HUES48 (cell line): Measurements from ENCODE around the gene ROBO2.

Source experiments
- H3K27ac ChIP-seq: one replicate; pipeline ENCODE4 v1.7.0; 2013; ENCODE audit warnings: low read depth, low read length, inconsistent platforms
- H3K27me3 ChIP-seq: 2 replicates; pipeline ENCODE4 v1.6.1; 2013; ENCODE audit warnings: mild to moderate bottlenecking, low read length; ENCODE audit not compliant: control insufficient read depth, insufficient read depth
- H3K36me3 ChIP-seq: 2 replicates; pipeline ENCODE4 v1.6.1; 2013; ENCODE audit warnings: low read length; ENCODE audit not compliant: control insufficient read depth, insufficient read depth
- H3K4me1 ChIP-seq: 2 replicates; pipeline ENCODE4 v1.6.1; 2013; ENCODE audit warnings: mild to moderate bottlenecking, low read length; ENCODE audit not compliant: control insufficient read depth, insufficient read depth
- H3K4me3 ChIP-seq: 2 replicates; pipeline ENCODE4 v1.5.1; 2013; ENCODE audit warnings: mild to moderate bottlenecking, low read depth, low read length
- H3K9ac ChIP-seq: 2 replicates; pipeline ENCODE4 v1.6.1; 2013; ENCODE audit warnings: mild to moderate bottlenecking, low read depth, low read length, moderate library complexity
- H3K9me3 ChIP-seq: 2 replicates; pipeline ENCODE4 v1.6.1; 2013; ENCODE audit warnings: low read length; ENCODE audit not compliant: control insufficient read depth, insufficient read depth

Gene ROBO2

DNA sequence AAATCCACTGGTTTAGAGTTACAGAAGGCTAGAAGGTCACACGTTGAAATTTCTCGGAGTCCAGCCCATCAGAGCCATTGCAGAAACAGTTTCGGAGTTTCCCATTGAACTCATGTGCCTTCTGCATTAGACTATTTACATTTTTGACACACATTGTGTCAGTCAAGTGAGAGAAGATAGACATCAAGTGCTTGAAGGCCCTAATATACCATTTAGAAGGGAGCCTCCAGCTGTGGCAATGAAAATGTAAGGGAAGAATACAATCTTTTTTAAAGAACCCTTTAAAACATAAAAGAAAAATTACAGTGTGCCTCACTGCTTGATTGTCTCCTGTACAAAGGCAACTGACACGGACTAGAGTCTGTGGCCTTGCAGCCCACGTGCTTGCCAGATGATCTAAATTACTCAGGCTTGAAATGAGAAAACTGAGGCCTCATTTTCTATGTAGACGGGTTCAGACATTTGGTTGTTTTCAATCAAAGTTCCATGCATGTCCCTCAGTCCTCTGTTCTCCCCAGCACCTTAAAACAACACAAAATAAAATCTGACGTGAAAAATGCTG is 650.5 kb downstream of the ROBO2 start:
- Histone ChIP-seq H3K27me3 (no peaks in the 10 kb centered on the region), H3K27ac (no peak overlapping the region), H3K4me3 (no peak overlapping the region), H3K9me3 (no peaks in the 10 kb centered on the region), H3K4me1 (peaks cover 26% of the 10 kb centered on the region), H3K9ac (no peak overlapping the region), H3K36me3 (no peaks in the 10 kb centered on the region)

DNA sequence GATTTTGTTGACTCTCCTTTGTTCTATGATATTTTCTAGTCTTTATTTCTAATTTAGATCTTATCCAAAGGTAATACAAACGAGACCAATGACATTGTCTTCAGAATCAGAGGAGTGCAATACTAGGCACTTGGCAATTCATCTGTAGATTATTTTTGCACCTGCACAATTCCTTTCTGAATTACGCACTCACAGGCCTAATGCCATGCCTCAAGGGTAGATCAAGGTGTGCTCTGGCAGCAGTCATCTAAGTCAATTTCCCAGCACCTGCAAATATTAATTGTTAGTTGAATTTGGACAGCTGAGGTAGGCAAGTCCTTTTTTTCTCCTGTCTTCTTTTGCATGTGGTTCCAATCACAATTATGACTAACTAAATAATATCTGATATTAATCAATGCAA is 653.2 kb downstream of the ROBO2 start:
- no peak overlapping the region for H3K9ac ChIP-seq

DNA sequence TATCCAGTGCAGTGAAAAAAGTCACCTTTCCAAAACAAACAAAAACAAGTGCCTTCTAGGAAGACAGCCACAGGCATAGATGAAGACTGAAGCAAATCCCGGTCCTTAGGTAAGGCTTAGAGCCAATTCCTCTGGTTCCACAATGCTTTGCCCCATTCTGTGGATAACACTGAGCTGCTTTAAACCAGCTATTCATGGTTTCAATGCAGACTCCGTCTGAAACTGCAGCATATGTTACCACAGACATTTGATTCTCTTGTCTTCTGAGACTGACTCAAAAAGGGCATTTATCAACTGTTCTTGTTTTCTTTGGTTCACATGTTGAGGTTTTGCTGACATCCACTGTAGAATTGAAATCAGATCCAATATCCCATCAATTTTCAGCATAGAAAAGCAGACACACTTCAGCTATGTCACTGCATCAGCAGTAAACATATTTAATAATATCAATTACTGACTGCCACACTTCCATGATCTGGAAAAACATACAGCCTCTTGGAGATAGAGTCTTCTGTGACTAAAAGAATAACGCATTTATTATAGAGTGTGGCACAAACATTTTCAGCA is 659.3 kb downstream of the ROBO2 start:
- Histone ChIP-seq H3K9me3 (no peaks in the 10 kb centered on the region), H3K36me3 (no peaks in the 10 kb centered on the region), H3K27me3 (no peaks in the 10 kb centered on the region), H3K27ac (no peak overlapping the region), H3K4me1 (peaks cover 5% of the 10 kb centered on the region; the same call in 1 of the 2 replicates), H3K9ac (no peak overlapping the region), H3K4me3 (no peak overlapping the region)

More for the DNA sequence above, 653.2 kb downstream of the ROBO2 start:
- Histone ChIP-seq H3K36me3 (no peaks in the 10 kb centered on the region), H3K9me3 (no peaks in the 10 kb centered on the region), H3K4me3 (no peak overlapping the region), H3K27ac (no peak overlapping the region), H3K4me1 (no peaks in the 10 kb centered on the region), H3K27me3 (no peaks in the 10 kb centered on the region)
